Thymus (tissue), 11 donors: ENCODE measurements around the gene EFNA4. TPM values are rescaled to one million over a fixed set of nuclear protein-coding genes. Genes with fewer than 3 reads are reported as not detected.

Experiments used
- DNase-seq, 9 donors: peaks; one replicate each; pipeline ENCODE4 v3.0.0-alpha.2; 2013; ENCODE audit warnings: low spot score in 9 of 9, low read depth in 6 of 9, missing footprints in 1 of 9
- H3K27ac ChIP-seq, 2 donors: one replicate each; pipeline ENCODE4 v1.5.1; 2013; ENCODE audit warnings: control low read depth in 1 of 2, low read depth in 1 of 2, low read length in 1 of 2, mild to moderate bottlenecking in 1 of 2, moderate library complexity in 1 of 2
- H3K27me3 ChIP-seq, 2 donors: one replicate each; pipeline ENCODE4 v1.5.1; 2013; ENCODE audit warnings: low read length in 1 of 2; ENCODE audit not compliant: control insufficient read depth in 2 of 2, insufficient read depth in 1 of 2
- H3K36me3 ChIP-seq, 2 donors: one replicate each; pipeline ENCODE4 v1.5.1; 2013; ENCODE audit warnings: low read length in 1 of 2, mild to moderate bottlenecking in 1 of 2, moderate library complexity in 1 of 2; ENCODE audit not compliant: control insufficient read depth in 2 of 2, insufficient read depth in 2 of 2
- H3K4me1 ChIP-seq, 2 donors: one replicate each; pipeline ENCODE4 v1.5.1; 2013; ENCODE audit warnings: low read length in 2 of 2; ENCODE audit not compliant: control insufficient read depth in 2 of 2, insufficient read depth in 2 of 2
- H3K4me3 ChIP-seq, 2 donors: one replicate each; pipeline ENCODE4 v1.5.1; 2013; ENCODE audit warnings: low read length in 2 of 2, control low read depth in 1 of 2, mild to moderate bottlenecking in 1 of 2
- H3K9me3 ChIP-seq, 2 donors: one replicate each; pipeline ENCODE4 v1.5.1; 2013; ENCODE audit warnings: low read length in 1 of 2, mild to moderate bottlenecking in 1 of 2; ENCODE audit not compliant: control insufficient read depth in 2 of 2, insufficient read depth in 1 of 2
- WGBS: extraction: QIAGEN DNeasy Blood & Tissue Kit; methylation state at CpG from one replicate; pipeline ENCODE4 v1.1.7; 2013; 5-methylcytosine and 5-hydroxymethylcytosine counted together
- polyA plus RNA-seq: library from polyadenylated mRNA; stranded (reverse); fragments of 200-250 nt; gene quantifications from one replicate; pipeline ENCODE4 v1.2.3, GENCODE V29; 2013
- total RNA-seq: library from RNA; stranded (reverse); fragments of 120-200 nt; gene quantifications from one replicate; pipeline ENCODE4 v1.2.4, GENCODE V29; 2013
- donor health status: healthy.

The EFNA4 gene
- total and polyA plus RNA-seq, 2 donors: 4.9 to 7.4 TPM

DNA sequence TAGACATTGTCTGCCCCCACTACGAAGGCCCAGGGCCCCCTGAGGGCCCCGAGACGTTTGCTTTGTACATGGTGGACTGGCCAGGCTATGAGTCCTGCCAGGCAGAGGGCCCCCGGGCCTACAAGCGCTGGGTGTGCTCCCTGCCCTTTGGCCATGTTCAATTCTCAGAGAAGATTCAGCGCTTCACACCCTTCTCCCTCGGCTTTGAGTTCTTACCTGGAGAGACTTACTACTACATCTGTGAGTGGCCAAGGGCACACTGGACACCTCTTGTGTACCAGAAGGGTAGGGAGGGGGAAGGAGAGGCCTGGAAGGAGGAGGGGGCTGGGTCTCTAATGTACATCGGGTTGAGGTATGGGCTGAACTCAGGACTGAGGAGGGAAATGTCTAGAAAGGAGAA lies 3.2 kb downstream of the EFNA4 start:
- Histone ChIP-seq H3K27me3 (peaks cover 6 to 56% of the 10 kb centered on the region in 2 donors), H3K4me1 (peaks cover 19 to 50% of the 10 kb centered on the region in 2 donors), H3K9me3 (no peaks in the 10 kb centered on the region), H3K4me3 (no peak overlapping the region), H3K36me3 (peaks cover 3 to 9% of the 10 kb centered on the region in 2 donors), H3K27ac (no peak overlapping the region)
- WGBS: 95% methylated on average over 8 of the region's 8 CpGs
- no peak for DNase-seq

DNA sequence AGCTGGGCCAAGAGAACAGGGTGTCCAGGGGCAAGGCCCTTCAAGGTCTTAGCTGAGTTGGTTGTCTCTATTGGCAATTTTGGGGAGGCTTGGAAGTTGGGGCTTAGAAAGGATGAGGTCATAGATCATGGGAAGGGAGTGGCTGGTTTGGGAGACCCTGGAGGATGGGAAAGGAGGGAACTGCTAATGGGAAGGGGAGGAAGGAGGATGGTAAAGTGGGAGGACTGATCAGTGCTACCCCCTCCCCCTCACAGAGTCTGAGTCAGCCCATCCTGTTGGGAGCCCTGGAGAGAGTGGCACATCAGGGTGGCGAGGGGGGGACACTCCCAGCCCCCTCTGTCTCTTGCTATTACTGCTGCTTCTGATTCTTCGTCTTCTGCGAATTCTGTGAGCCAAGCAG lies 5.1 kb downstream of the EFNA4 start:
- DNase-seq: no peak
- H3K4me3 ChIP-seq: no peak overlapping the region
- peaks cover 4 to 56% of the 10 kb centered on the region in 2 donors for H3K27me3 ChIP-seq
- H3K36me3 ChIP-seq: peaks cover 3 to 9% of the 10 kb centered on the region in 2 donors
- peaks cover 14 to 39% of the 10 kb centered on the region in 2 donors for H3K4me1 ChIP-seq
- H3K9me3 ChIP-seq: no peaks in the 10 kb centered on the region
- WGBS: 97% methylated on average over 3 of the region's 3 CpGs
- no peak overlapping the region for H3K27ac ChIP-seq

DNA sequence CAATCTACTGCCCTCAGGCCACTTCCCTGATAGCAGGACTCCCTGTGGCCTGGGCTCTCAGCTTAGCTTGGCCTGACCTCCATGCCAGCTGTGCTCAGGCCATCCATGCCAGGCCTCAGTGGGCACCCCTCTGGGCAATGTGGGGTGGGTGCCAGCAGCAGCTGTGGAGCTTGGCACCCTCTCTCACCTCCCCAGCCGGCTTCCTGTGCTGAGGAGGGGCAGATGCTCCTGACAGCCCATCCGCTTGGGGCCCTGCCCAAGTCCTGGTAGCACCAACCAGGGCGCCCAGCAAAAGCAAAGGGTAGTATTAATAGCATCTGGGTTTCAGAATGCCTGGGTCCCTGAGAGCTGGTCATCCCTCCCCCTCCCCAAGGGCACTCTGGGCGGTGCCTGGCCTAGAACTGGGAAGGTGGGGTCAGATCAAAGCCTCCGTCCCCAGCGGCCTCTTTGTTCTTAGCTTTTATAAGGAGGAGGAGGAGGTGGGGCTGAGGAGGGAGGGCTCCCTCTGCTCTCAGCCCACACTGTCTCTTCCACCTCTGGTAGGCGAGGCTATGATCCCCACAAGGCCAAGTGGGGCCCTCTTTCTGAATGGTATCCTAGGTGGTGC lies 6.1 kb downstream of the EFNA4 start:
- Histone ChIP-seq H3K36me3 (peaks cover 3 to 9% of the 10 kb centered on the region in 2 donors), H3K4me1 (peaks cover 9 to 35% of the 10 kb centered on the region in 2 donors), H3K4me3 (no peak overlapping the region), H3K27me3 (peaks cover 3 to 53% of the 10 kb centered on the region in 2 donors), H3K27ac (peak overlapping the region in 1 of 2 donors; percentile 20), H3K9me3 (no peaks in the 10 kb centered on the region)
- DNase-seq: no peak
- WGBS: 85% methylated on average over 7 of the region's 7 CpGs

DNA sequence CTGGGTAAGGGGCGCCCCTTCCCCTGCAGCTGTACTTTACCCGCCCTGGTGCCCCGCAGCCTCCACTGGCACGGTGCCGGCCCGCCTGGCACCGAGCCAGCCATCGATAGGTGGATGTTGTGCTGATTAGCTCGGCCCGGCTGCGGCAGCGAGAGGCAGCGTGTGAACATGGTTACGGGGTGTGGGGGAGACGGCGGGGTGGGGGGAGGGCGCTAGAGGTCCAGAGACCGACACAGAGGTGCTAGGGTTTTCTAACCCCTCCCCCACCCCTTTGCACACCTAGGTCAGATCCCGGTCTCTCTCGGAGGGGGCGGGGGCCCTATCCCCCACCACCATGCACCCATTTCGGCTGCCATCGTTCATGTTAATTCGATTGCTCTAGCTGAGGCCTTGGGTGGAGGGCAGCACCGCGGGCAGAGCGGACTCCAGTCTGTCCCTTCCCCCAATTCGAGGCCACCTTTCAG lies 6.7 kb downstream of the EFNA4 start:
- DNase-seq: no peak
- Histone ChIP-seq H3K36me3 (peaks cover 3 to 9% of the 10 kb centered on the region in 2 donors), H3K9me3 (no peaks in the 10 kb centered on the region), H3K4me3 (peak overlapping the region in 1 of 2 donors; percentile 20), H3K4me1 (peaks cover 9 to 34% of the 10 kb centered on the region in 2 donors), H3K27me3 (peaks cover 0 to 51% of the 10 kb centered on the region in 2 donors), H3K27ac (no peak overlapping the region)
- WGBS: 58% methylated on average over 28 of the region's 28 CpGs

- Histone ChIP-seq H3K36me3 (peaks cover 3 to 9% of the 10 kb centered on the region in 2 donors), H3K9me3 (no peaks in the 10 kb centered on the region), H3K4me3 (peak overlapping the region; percentile 20 to 45), H3K27ac (no peak overlapping the region), H3K4me1 (peaks cover 9 to 34% of the 10 kb centered on the region in 2 donors), H3K27me3 (peaks cover 0 to 57% of the 10 kb centered on the region in 2 donors)
- 10% methylated on average over 61 of the region's 61 CpGs for WGBS
- peak in 4 of 9 donors; percentile 59 to 82 (median 72) for DNase-seq
These were observed 7.4 kb downstream of the EFNA4 start for GRCh38 chr1:155070721-155071569.

DNA sequence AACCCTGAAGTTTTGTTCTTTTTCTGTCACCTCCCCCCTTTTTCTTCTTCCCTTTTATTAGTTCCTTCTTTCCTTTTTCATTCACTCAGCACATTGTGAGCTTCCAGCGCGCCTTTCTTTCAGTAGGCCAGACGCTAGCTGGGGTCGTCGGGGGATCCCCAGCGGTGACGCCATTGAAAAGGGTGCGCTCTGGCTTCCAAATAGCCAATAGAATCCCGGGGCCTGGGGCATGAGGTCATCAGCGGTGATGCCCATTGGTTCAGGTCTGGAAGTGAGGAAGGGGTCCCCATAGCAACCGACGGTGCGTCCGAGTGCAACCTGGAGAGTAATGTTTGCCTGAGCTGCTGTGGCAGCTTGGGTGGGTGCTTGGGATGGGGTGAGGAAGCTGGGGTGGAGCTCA lies 8.2 kb downstream of the EFNA4 start:
- peak in 1 of 9 donors; percentile 12 for DNase-seq
- peaks cover 0 to 62% of the 10 kb centered on the region in 2 donors for H3K27me3 ChIP-seq
- H3K27ac ChIP-seq: no peak overlapping the region
- H3K4me3 ChIP-seq: no peak overlapping the region
- WGBS: 83% methylated on average over 14 of the region's 14 CpGs
- peaks cover 9 to 37% of the 10 kb centered on the region in 2 donors for H3K4me1 ChIP-seq
- H3K36me3 ChIP-seq: peaks cover 3 to 9% of the 10 kb centered on the region in 2 donors
- no peaks in the 10 kb centered on the region for H3K9me3 ChIP-seq

- H3K9me3 ChIP-seq: no peaks in the 10 kb centered on the region
- 85% methylated on average over 7 of the region's 7 CpGs for WGBS
- no peak for DNase-seq
- H3K36me3 ChIP-seq: peaks cover 3% of the 10 kb centered on the region in 2 donors
- no peak overlapping the region for H3K4me3 ChIP-seq
- H3K4me1 ChIP-seq: peaks cover 9 to 40% of the 10 kb centered on the region in 2 donors
- no peak overlapping the region for H3K27ac ChIP-seq
- peaks cover 0 to 72% of the 10 kb centered on the region in 2 donors for H3K27me3 ChIP-seq
These were observed 9.2 kb downstream of the EFNA4 start for GRCh38 chr1:155072531-155073289.

- Histone ChIP-seq H3K27ac (no peak overlapping the region), H3K9me3 (no peaks in the 10 kb centered on the region), H3K4me3 (no peak overlapping the region), H3K4me1 (peaks cover 9 to 40% of the 10 kb centered on the region in 2 donors), H3K36me3 (peaks cover 3% of the 10 kb centered on the region in 2 donors), H3K27me3 (peaks cover 8 to 81% of the 10 kb centered on the region in 2 donors)
- DNase-seq: peak in 1 of 9 donors; percentile 34
- 89% methylated on average over 3 of the region's 3 CpGs for WGBS
These were observed 10.1 kb downstream of the EFNA4 start for GRCh38 chr1:155073377-155074242.
